CD4-positive, alpha-beta T cell treated with Interleukin-4 for 4 hours (primary cell): ENCODE results near the gene NACAD.

Experiments used
- DNase-seq: peaks from one replicate; pipeline ENCODE4 v3.0.0-alpha.2; 2020

Gene NACAD

DNA sequence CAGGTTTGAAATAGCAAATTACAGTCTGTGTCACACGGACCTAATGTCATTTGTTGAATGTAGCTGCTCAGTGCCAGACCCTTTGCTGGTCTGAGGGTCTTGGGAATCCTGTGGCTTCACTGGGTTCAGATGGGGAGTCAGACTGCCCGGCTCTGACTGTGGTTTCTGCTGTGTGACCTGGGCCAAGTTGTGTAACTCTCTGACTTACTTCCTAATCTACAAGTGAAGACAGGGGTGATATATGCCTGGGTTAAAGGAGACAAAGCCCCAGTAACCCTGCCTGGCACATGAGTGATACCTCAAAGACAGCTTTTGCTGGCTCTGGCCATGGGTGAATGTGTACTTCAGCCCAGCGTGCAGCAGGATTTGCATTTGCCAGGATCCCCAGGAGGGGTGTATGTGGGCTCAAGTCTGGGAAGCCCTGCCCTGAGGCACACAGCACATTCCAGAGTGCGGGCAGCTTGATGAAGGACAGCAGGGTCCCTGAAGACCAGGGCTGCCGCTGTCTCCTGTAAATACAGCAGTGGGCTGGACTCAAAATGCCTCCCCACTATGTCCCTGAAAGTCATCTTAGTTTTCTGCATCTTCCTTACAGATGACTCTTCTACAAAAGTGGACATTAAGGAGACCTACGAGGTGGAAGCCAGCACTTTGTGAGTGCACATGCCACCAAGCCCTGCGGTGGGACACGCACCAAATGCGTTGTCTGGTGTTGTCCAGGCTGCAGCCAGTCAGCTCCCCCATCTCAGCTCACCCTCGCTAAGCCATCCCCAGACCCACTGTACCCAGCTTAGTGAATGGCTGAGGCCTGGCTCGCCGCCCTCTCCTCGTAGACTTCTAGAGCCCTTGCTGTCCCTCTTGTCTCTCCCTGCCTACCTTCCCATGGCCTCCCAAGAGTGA, 16.4 kb downstream of the NACAD start:
- no peak for DNase-seq

- DNase-seq: no peak
These were observed 17.2 kb downstream of the NACAD start for GRCh38 chr7:45071528-45071927.

GRCh38 chr7:45070254-45070642, 18.5 kb downstream of the NACAD start:
- DNase-seq: no peak

GRCh38 chr7:45069444-45070253, 19.1 kb downstream of the NACAD start:
- DNase-seq: no peak

DNA sequence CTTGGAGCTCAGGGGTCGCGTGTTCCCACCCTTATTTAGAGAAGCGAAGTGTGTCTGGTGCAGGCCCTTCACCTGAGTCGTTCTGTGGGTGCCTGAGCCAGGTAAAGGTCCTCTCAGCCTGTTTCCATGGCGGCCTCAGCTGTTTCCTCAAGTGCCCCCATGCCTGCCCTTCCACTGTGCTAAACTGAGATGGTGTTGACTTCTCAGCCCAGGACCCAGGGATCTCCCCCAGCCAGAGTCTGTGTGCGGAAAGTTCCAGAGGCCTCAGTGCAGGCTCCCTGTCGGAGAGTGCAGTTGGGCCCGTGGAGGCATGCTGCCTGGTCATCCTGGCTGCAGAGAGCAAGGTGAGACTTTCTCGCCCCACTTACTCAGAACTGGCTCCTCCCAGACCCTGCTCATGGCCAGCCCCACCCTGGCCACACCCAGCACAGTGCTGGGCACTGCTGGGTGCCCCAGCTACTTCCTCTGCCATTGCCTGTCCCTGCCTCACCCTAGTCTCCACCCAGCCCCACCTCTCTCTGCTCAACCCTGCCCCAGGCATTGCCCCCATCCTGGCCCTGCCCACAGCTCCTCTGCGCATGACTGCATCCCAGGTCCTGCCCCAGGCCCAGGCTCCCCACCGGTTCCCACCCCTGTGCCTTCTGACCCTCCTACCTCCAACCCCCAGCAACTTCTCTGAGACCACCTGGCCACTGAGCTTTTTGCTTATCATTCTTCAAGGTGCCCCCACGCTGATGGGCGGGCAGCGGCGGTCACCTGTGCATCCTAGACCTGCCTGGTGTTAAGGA, 20.3 kb downstream of the NACAD start:
- no peak for DNase-seq

DNA sequence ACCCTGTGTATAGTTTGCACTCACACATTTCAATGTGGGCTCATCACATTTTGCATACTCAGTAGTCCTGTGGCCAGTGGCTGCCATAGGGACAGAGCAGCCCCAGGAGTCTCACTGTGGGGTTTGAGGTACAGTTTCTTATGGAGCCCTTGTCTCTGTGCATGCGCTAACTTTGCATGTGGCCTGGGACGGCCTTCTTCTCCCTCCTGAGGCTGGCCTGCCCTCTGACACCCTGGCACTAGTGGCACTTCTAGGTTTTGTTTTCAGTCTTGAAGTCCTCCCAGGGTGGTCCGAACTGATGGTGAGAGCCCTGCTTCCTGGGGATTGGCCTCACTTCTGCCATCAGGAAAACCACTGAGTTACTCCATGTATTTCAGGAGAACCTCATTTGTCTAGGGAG, 21.2 kb downstream of the NACAD start:
- no peak for DNase-seq

GRCh38 chr7:45066409-45066808, 22.4 kb downstream of the NACAD start:
- no peak for DNase-seq

DNA sequence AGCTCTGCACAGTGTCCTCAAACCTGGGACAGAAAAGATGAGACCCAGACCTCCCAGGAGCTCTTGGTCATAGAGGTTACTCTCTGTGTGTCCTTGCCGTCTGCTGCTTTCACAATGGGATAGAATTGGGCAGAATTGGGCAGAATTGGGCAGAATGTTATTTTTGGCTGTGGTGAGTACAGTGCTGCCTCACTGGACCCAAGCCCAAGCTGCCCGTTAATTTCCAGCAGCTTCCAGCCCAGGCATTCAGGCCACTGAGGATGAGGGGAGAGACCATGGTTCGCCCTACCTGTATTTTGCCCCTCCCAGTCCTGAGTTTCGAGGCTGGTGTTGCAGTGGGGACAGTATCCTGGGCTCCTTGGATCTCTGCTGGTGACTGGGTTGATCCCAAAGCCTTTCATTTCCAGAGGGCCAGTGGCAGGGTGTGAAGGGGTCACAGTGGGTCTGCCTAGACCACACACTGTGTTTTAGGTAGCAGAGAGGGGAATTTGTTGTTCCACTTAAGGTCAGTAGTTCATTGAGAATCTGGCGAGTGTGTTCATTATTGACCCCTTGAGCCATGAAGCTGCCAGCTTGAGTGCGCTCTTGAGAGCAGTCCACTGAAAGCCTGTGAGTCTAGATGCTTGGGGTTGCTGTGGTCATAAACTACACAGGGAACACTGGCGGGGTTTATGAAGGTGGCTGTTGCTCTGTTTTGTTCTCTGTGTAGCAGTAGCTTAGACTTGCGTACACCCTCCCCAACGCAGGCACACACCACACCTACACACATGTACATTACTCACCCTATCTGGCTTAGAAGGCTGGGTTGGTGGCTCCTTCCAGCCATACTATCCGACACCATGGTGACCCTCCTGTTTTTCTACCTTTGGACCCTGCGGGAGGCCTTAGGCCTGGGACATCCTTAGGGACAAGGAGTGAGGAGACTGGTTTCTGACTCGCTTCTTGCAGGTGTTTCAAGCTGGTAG, 23.5 kb downstream of the NACAD start:
- no peak for DNase-seq

- no peak for DNase-seq
These were observed 24.6 kb downstream of the NACAD start for GRCh38 chr7:45064047-45064725.

GRCh38 chr7:45061806-45062425, 26.9 kb downstream of the NACAD start:
- DNase-seq: no peak

GRCh38 chr7:45061352-45061751, 27.4 kb downstream of the NACAD start:
- DNase-seq: no peak

DNA sequence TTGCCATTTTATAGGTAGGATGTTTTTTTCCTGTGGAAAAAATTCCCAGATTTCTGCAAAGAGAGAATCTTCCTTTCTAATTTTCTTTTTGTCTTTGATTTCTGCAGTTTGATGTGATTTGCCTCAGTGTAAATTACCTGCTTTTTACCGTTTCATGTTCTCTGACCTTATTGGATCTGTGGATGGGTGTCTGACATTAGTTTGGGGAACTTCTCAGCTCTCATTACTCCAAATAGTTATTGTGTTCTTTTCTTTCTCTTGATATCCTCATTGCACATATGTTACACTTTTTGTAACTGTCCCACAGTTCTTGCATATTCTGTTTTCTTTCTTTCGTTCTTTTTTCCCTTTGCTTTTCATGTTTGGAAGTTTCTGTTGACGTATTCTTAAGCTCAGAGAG, 28.5 kb downstream of the NACAD start:
- no peak for DNase-seq

- no peak for DNase-seq
These were observed 30.9 kb downstream of the NACAD start for GRCh38 chr7:45057878-45058277.

DNA sequence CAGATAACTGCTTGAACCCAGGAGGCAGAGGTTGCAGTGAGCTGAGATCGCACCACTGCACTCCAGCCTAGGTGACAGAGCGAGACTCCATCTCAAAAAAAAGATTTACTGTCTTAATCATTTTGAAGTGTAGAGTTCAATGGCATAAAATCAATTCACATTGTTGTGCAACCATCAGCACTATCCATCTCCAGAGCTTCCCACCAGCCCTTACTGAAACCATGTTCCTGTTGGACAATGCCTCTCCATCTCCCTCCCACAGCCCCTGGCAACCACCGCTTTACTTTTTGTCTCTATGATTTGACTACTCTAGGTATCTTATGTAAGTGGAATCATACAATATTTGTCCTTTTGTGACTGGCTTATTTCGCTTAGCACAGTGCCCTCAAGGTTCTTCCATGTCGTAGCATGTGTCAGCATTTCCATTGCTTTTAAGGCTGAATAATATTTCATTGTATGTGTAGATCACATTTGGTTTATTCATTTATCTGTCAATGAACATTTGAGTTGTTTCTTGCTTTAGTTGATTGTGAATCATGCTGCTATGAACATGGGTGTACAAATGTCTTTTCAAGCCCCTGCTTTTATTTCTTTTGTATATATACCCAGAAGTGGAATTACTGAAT, 33.1 kb downstream of the NACAD start:
- no peak for DNase-seq

DNA sequence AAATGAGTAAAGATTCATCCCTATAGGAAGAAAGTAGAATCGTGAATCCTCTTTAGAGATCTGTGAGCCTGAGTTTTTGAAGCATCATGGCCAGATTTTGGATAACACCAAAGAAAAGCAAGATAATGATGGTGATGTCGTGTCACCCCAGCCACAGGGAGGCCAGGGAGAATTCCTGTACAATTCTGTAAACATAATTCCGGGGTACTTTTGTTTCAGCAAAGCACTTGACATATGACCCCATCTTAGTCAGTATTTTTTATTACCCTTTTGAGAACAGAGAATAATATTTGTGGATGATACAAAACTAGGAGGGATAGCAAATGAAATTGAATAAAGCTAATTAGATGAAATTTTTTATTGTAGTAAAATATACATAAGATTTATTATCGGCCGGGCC, 33.8 kb downstream of the NACAD start:
- no peak for DNase-seq

DNA sequence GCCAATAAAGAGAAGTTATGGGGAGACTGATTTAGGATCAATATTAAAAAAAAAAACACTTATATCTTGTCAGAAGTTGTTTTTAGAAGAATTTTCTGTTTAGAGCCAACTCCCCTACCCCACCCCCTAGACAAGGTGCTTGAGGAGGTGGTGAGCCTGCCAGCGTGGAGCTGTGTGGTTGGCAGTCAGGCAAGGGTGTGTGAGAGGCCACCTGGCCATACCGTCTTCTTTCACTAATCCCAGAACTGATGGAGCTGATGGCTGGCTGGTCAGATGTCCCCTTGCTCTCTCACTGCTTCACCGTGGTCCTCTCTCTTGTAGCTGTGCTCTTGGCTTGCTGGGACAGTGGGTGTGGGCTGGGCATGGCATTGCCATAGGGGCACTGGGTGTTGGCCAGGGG, 34.3 kb downstream of the NACAD start:
- no peak for DNase-seq

GRCh38 chr7:45053941-45054340, 34.8 kb downstream of the NACAD start:
- no peak for DNase-seq

- DNase-seq: no peak
These were observed 35.4 kb downstream of the NACAD start for GRCh38 chr7:45053401-45053800.

- no peak for DNase-seq
These were observed 36.8 kb downstream of the NACAD start for GRCh38 chr7:45052011-45052410.

DNA sequence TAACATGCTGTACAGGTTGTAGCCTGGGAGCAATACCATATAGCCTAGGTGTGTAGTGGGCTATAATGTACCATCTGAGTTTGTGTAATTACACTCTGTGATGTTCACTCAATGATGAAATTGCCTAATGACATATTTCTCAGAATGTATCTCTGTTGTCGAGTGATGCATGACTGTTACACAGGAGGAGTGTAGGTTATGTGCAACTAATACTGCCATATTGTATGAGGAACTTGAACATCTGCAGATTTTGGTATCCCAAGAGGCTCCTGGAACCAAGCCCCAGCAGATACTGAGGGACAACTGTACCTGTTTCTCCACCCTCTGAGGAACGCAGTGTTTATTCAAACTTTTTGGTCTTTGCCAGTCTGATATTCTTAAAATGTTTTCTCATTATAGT, 38.6 kb downstream of the NACAD start:
- no peak for DNase-seq

- DNase-seq: peak; percentile 44
These were observed 40.0 kb downstream of the NACAD start for GRCh38 chr7:45048748-45049147.
